ENCODE results near the gene TMEM74B. TPM values are rescaled to one million over a fixed set of nuclear protein-coding genes. Genes with fewer than 3 reads are reported as not detected.

The TMEM74B gene
- total RNA-seq, 2 donors from 2014 or later: 1.4 to 2.0 TPM

DNA sequence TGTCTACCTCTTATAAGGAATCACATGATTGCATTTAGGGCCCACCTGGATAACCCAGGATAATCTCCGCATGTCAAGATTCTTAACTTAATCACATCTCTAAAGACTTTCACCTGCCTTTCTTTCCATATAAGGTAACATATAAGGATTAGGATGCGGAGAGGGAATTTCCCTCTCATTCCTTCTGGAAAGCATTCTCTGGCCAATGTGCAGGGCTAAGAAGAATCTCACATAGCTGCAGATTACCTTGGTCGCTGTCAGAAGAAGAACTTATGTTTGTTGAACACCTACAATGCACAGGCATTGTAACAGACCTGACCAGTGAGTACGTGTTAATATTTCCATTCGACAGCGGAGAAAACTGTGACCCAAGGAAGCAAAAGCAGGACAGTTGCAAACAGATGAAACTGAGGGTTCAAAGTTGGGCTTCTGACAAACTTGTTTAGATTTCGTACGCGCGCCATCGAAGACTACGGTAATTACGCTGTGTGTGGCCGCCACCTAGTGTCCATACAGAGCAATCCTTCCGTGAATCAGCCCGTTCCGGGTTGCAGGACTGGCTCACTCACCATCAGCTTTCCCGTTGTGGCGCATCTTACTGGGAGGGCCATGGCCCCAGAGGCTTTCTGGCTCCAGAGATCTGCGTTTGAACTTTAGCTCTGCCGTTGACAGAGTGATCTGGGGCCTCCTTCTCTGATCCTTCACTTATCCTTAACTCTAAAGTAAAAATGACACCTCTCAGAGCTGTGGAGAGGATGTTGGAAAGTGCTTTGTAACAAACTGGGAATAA lies 28.0 kb upstream of the TMEM74B start:
- TF ChIP-seq, protein P1, sequence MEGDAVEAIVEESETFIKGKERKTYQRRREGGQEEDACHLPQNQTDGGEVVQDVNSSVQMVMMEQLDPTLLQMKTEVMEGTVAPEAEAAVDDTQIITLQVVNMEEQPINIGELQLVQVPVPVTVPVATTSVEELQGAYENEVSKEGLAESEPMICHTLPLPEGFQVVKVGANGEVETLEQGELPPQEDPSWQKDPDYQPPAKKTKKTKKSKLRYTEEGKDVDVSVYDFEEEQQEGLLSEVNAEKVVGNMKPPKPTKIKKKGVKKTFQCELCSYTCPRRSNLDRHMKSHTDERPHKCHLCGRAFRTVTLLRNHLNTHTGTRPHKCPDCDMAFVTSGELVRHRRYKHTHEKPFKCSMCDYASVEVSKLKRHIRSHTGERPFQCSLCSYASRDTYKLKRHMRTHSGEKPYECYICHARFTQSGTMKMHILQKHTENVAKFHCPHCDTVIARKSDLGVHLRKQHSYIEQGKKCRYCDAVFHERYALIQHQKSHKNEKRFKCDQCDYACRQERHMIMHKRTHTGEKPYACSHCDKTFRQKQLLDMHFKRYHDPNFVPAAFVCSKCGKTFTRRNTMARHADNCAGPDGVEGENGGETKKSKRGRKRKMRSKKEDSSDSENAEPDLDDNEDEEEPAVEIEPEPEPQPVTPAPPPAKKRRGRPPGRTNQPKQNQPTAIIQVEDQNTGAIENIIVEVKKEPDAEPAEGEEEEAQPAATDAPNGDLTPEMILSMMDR (IDR thresholded peaks at IDR 0.05): peak; percentile 79
- DNase-seq: peak; percentile 71
- no peak overlapping the region for H3K9ac ChIP-seq (ENCODE audit: low read depth in 2 of 2, low read length in 2 of 2)
- H3K9me3 ChIP-seq: no peaks in the 10 kb centered on the region
- H3K4me1 ChIP-seq: no peaks in the 10 kb centered on the region
- intact Hi-C loops (cut with DNase I): loop anchor here (5.0 kb wide), 1 partner anchor 396 kb away; no protein-coding TSS in a partner anchor
- no peak overlapping the region for H3K27ac ChIP-seq
- no peaks in the 10 kb centered on the region for H3K36me3 ChIP-seq
- H3K4me3 ChIP-seq: no peak overlapping the region
- H3K27me3 ChIP-seq: no peaks in the 10 kb centered on the region

GRCh38 chr20:1212023-1212422 lies 27.2 kb upstream of the TMEM74B start:
- Histone ChIP-seq H3K4me3 (no peak overlapping the region), H3K9ac (ENCODE audit: low read depth in 2 of 2, low read length in 2 of 2) (no peak overlapping the region), H3K27me3 (no peaks in the 10 kb centered on the region), H3K27ac (no peak overlapping the region), H3K9me3 (no peaks in the 10 kb centered on the region), H3K36me3 (no peaks in the 10 kb centered on the region), H3K4me1 (no peaks in the 10 kb centered on the region)
- TF ChIP-seq, protein P1 (IDR thresholded peaks at IDR 0.05): no peak
- intact Hi-C loops (cut with DNase I): loop anchor here (5.0 kb wide), 1 partner anchor 395 kb away; no protein-coding TSS in a partner anchor
- no peak for DNase-seq

DNA sequence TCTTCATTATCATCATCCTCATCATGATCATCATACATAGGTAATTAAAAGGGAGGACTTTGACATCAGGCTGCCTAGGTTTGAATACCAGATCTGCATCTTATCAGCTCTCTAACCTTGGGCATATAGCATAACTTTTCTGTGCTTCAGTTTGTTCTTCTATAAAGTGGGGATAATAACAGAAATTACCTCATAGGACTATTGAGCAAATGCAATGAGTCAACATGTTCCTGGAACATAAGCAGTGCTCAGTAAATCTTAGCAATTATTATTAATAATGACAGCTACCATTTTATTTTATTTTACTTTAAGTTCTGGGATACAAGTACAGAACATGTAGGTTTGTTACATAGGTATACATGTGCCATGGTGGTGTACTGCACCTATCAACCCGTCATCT lies 25.7 kb upstream of the TMEM74B start:
- Histone ChIP-seq H3K4me1 (no peaks in the 10 kb centered on the region), H3K27ac (no peak overlapping the region), H3K9me3 (no peaks in the 10 kb centered on the region), H3K4me3 (no peak overlapping the region), H3K36me3 (no peaks in the 10 kb centered on the region), H3K9ac (ENCODE audit: low read depth in 2 of 2, low read length in 2 of 2) (no peak overlapping the region), H3K27me3 (no peaks in the 10 kb centered on the region)
- intact Hi-C loops (cut with DNase I): loop anchor here (5.0 kb wide), 1 partner anchor 393 kb away; no protein-coding TSS in a partner anchor
- no peak for DNase-seq
- TF ChIP-seq, protein P1 (IDR thresholded peaks at IDR 0.05): no peak

DNA sequence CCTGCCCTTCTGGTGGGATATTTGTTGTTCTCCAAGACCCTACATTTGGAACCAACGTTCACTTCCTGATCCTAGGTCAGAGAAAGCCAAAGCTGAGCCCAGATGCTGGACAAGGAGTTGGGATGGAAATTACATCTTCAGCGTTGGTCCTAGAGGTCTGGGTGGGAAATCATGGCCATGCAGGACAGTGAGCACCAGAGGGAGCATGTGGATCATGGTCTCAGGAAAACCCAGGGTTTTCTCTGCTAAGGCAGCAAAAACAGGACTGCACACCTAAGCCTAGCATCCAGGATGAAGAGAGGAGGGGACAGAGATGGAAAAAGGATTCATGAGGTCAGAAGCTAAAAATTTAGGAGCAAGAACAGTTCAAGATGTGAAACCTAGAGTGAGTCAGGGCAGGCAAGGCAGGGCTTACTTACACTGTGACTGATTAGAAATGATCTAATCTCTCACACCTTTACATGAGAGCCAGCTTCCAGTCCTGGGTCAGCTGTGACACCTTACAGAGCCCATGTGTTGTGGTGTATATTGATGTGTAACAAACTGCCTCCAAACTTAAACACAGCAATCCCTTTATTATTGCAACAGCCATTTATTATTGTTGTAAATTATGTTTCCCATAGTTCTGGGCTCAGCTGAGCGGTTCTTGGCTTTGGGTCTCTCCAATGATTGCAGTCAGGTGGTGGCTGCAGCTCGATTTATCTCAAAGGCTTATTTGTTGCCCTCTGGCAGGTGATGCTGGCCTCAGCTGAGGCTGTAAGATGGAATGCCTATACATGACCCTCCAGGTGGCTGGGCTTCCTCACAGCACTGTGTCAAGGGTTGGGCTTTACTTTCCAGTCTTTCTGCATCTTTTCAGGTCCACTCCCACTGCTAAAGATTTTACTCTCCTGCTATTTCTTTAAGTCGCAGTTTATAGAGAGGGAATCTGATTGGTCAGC lies 24.9 kb upstream of the TMEM74B start:
- Histone ChIP-seq H3K9ac (ENCODE audit: low read depth in 2 of 2, low read length in 2 of 2) (no peak overlapping the region), H3K4me1 (no peaks in the 10 kb centered on the region), H3K27ac (no peak overlapping the region), H3K9me3 (no peaks in the 10 kb centered on the region), H3K27me3 (no peaks in the 10 kb centered on the region), H3K36me3 (no peaks in the 10 kb centered on the region), H3K4me3 (no peak overlapping the region)
- intact Hi-C loops (cut with DNase I): loop anchor here (5.0 kb wide), 1 partner anchor 392 kb away; no protein-coding TSS in a partner anchor
- DNase-seq: no peak
- TF ChIP-seq, protein P1 (IDR thresholded peaks at IDR 0.05): no peak

GRCh38 chr20:1207293-1207878 lies 22.6 kb upstream of the TMEM74B start:
- Histone ChIP-seq H3K9me3 (no peaks in the 10 kb centered on the region), H3K9ac (ENCODE audit: low read depth in 2 of 2, low read length in 2 of 2) (no peak overlapping the region), H3K27me3 (no peaks in the 10 kb centered on the region), H3K27ac (no peak overlapping the region), H3K36me3 (no peaks in the 10 kb centered on the region), H3K4me3 (no peak overlapping the region), H3K4me1 (no peaks in the 10 kb centered on the region)
- TF ChIP-seq, protein P1 (IDR thresholded peaks at IDR 0.05): no peak
- DNase-seq: no peak
- intact Hi-C loops (cut with DNase I): no loop called here
